Testis (tissue), 3 donors: ENCODE data around the gene DNAJC22. TPM values are rescaled to one million over a fixed set of nuclear protein-coding genes. Genes with fewer than 3 reads are reported as not detected.
A peak's percentile ranks its signal among the peaks of the same experiment; 100 is the strongest.

Experiments
- DNase-seq: peaks from one replicate; pipeline ENCODE4 v3.0.0-alpha.2; 2019
- H3K27ac ChIP-seq, 2 donors: fragments of 200-600 bp; sonication (generic); one replicate each; pipeline ENCODE4 v1.5.1; 2019
- H3K27me3 ChIP-seq: fragments of 200-600 bp; sonication (generic); one replicate; pipeline ENCODE4 v1.5.1; 2019
- H3K36me3 ChIP-seq: fragments of 200-600 bp; sonication (generic); one replicate; pipeline ENCODE4 v1.5.1; 2017; ENCODE audit warnings: low read depth; ENCODE audit errors: missing control alignments
- H3K4me1 ChIP-seq: fragments of 200-600 bp; sonication (generic); one replicate; pipeline ENCODE4 v1.5.1; 2019
- H3K4me3 ChIP-seq, 2 donors: fragments of 200-600 bp; sonication (generic); one replicate each; pipeline ENCODE4 v1.5.1; 2017 to 2019
- H3K9me3 ChIP-seq: fragments of 200-600 bp; sonication (generic); one replicate; pipeline ENCODE4 v1.5.1; 2017
- POLR2A ChIP-seq: fragments of 450-650 bp; IDR thresholded peaks from one replicate; pipeline ENCODE4 v1.6.1; 2017; ENCODE audit warnings: antibody characterized with exemption, mild to moderate bottlenecking, moderate library complexity
- WGBS, 2 donors: methylation state at CpG; one replicate each; pipeline ENCODE4 v1.1.5; 2018; 5-methylcytosine and 5-hydroxymethylcytosine counted together
- intact Hi-C: fragments of 100-400 bp; cut with DNase I; formaldehyde crosslinking; loops from one replicate; pipeline ENCODE4 v1.15.1; 2023; ENCODE audit warnings: low total_unique reads
- polyA plus RNA-seq: library from polyadenylated mRNA; stranded (reverse); fragments of 350-450 nt; fragmentation: Illumina TruSeq; extraction: RNeasy Lipid Tissue Mini Kit (QIAGEN cat#74804); gene quantifications from one replicate; pipeline ENCODE4 v1.2.3, GENCODE V29; 2014; ENCODE audit warnings: low read depth, low replicate concordance; ENCODE audit not compliant: insufficient read depth
- total RNA-seq, 2 donors: library from RNA; depleted of rRNA; stranded (reverse); fragments of >200 nt; gene quantifications; one replicate each; pipeline ENCODE4 v1.2.3, GENCODE V29; 2016
- TF ChIP-seq, protein P1 (sequence below), 3 experiments: fragments of 450-650 bp in 2 of 3; fragments of 200-600 bp in 1 of 3; sonication (generic) in 1 of 3; IDR thresholded peaks; one replicate each; pipeline ENCODE4 v1.5.1; 2016 to 2019; ENCODE audit warnings: antibody characterized with exemption in 3 of 3, mild to moderate bottlenecking in 2 of 3, moderate library complexity in 1 of 3

Gene DNAJC22
- total and polyA plus RNA-seq, 3 donors from 2014 or later = 0.87 to 3.5 (median 1.1) TPM

DNA sequence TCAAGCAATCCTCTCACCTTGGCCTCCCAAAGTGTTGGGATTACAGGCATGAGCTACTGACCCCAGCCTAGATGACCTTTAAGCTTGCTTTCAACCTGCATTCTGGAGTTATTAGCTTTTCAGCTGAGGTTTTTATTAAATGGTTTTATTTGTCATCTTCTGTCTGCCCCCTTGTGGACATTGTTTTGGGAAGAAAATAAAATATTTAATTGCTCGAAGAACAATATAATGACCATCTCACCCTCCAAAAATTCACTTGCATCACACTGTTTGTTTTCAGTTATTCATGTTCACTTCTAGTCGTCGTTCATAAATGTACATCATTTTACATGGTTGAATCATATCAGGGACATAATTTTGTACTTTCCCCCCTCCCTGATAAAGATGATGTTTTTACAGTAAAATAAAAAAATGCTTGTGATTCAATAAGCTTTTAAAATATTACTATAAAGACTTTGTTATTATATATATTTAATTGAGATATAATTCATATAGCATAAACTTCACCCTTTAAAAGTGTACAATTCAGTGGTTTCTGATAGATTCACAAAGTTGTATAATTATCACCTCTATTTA is 10.5 kb downstream of the DNAJC22 start:
- Histone ChIP-seq H3K9me3 (no peaks in the 10 kb centered on the region), H3K27me3 (no peaks in the 10 kb centered on the region), H3K27ac (no peak overlapping the region), H3K4me3 (no peak overlapping the region), H3K4me1 (peaks cover 4% of the 10 kb centered on the region), H3K36me3 (no peaks in the 10 kb centered on the region)
- DNase-seq = peak; percentile 8
- intact Hi-C loops = no loop called here
- TF ChIP-seq POLR2A = no peak
- TF ChIP-seq, protein P1, sequence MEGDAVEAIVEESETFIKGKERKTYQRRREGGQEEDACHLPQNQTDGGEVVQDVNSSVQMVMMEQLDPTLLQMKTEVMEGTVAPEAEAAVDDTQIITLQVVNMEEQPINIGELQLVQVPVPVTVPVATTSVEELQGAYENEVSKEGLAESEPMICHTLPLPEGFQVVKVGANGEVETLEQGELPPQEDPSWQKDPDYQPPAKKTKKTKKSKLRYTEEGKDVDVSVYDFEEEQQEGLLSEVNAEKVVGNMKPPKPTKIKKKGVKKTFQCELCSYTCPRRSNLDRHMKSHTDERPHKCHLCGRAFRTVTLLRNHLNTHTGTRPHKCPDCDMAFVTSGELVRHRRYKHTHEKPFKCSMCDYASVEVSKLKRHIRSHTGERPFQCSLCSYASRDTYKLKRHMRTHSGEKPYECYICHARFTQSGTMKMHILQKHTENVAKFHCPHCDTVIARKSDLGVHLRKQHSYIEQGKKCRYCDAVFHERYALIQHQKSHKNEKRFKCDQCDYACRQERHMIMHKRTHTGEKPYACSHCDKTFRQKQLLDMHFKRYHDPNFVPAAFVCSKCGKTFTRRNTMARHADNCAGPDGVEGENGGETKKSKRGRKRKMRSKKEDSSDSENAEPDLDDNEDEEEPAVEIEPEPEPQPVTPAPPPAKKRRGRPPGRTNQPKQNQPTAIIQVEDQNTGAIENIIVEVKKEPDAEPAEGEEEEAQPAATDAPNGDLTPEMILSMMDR (IDR thresholded peaks at IDR 0.05) = peak; percentile 28 to 77 (median 41)
- 20 to 32% methylated on average over 3 of the region's 3 CpGs for WGBS, 2 donors

DNA sequence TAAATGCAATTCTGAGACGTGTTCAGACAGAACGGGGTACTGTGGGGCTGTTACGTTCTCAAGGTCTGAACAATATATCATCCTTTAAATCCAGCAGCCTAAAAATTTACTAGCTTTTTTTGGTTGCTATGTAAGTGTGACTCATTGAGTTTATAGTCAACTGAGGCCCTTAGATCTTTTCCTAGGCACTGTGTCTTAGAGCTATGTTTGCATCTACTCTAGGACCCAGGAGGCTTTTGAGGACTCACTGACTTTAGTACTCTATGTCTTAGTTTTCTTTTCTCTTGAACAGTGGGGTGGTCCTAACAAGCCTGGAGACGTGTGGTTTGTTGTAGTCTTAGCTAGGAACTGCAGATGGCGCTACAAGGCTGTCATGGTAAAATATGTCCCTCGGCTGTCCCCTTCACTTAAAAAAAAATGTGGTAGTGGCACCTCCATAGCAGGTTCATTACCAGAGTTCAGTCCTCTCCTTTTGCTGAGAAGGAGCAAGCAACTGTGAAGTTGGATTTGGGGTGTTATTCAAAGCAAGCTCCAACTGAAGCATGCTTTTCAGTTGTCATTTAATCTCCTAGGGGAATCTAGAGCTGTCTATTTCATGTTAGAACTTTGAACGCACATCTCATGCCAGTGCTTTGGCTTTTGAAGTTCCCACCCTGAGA is 11.9 kb downstream of the DNAJC22 start:
- TF ChIP-seq POLR2A = no peak
- TF ChIP-seq, protein P1 (IDR thresholded peaks at IDR 0.05) = peak; percentile 38 to 72 (median 58)
- Histone ChIP-seq H3K36me3 (no peaks in the 10 kb centered on the region), H3K27me3 (no peaks in the 10 kb centered on the region), H3K27ac (no peak overlapping the region), H3K4me1 (peaks cover 4% of the 10 kb centered on the region), H3K4me3 (no peak overlapping the region), H3K9me3 (no peaks in the 10 kb centered on the region)
- DNase-seq = peak; percentile 68
- intact Hi-C loops = no loop called here
- WGBS, 2 donors = 21 to 25% methylated on average over 7 of the region's 7 CpGs

DNA sequence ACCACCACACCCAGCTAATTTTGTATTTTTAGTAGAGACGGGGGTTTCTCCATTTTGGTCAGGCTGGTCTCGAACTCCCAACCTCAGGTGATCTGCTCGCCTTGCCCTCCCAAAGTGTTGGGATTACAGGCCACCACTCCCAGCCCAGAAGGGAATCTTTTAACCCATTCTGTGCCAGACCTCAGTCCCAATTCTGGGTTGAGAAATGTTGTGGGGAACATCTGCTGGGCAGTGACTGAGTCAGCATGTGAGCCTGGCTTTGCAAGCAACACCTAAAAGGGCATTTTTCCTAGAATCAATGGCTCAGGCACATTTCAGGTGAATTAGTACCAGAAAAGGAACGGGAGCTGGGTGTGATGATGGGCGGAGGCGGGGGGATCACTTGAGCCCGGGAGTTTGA is 13.0 kb downstream of the DNAJC22 start:
- no peak for DNase-seq
- intact Hi-C loops = no loop called here
- WGBS, 2 donors = 71 to 82% methylated on average over 7 of the region's 7 CpGs

DNA sequence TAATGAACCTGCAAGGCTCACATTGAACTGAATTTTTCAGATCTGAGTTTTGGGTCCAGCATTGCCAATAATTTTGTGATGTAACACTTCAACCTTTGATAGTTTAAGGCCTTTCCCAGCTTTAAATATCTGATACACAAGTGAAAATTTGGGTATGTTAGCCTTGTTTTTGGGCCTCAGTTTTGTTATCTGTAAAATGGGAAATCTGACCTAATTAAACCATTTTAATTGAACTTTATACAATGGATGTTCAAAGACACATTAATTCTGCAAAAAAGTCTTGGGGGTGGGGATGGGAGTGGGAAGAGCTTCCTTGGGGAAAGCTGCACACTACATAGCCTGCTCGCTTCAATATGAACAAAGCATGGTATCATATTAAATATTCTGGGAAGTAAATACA is 15.4 kb downstream of the DNAJC22 start:
- H3K9me3 ChIP-seq = no peaks in the 10 kb centered on the region
- no peak for DNase-seq
- H3K36me3 ChIP-seq = no peaks in the 10 kb centered on the region
- TF ChIP-seq POLR2A = no peak
- TF ChIP-seq, protein P1 (IDR thresholded peaks at IDR 0.05) = no peak
- no peaks in the 10 kb centered on the region for H3K27me3 ChIP-seq
- WGBS, 2 donors = 95 to 96% methylated on average over 1 of the region's 1 CpG
- no peak overlapping the region for H3K4me3 ChIP-seq
- intact Hi-C loops = no loop called here
- peaks cover 7% of the 10 kb centered on the region for H3K4me1 ChIP-seq
- H3K27ac ChIP-seq = no peak overlapping the region

More for the DNA sequence above, 13.0 kb downstream of the DNAJC22 start:
- no peak overlapping the region for H3K4me3 ChIP-seq
- no peaks in the 10 kb centered on the region for H3K9me3 ChIP-seq
- H3K36me3 ChIP-seq = no peaks in the 10 kb centered on the region
- H3K4me1 ChIP-seq = peaks cover 7% of the 10 kb centered on the region
- TF ChIP-seq, protein P1 (IDR thresholded peaks at IDR 0.05) = no peak
- TF ChIP-seq POLR2A = no peak
- no peaks in the 10 kb centered on the region for H3K27me3 ChIP-seq
- no peak overlapping the region for H3K27ac ChIP-seq

DNA sequence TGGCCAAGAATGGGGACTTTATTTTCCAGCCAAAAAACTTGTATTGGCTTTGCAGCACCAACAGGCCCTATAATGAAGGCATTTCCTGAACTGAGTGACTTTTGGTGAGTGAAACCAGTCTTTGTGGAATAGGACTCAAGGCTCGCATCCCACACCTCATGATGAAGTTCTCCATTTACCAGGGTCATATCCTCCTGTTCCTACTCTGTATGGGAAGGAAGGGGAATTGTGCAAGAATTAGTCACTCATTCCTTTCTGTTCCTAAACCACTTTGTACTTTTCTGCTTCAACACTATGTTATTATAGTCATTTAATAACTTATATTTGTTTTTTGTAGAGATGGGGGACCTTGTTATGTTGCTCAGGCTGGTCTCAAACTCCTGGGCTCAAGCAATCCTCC is 18.3 kb downstream of the DNAJC22 start:
- Histone ChIP-seq H3K36me3 (no peaks in the 10 kb centered on the region), H3K27me3 (no peaks in the 10 kb centered on the region), H3K4me1 (peaks cover 18% of the 10 kb centered on the region), H3K9me3 (no peaks in the 10 kb centered on the region), H3K27ac (no peak overlapping the region), H3K4me3 (no peak overlapping the region)
- DNase-seq = no peak
- 72 to 82% methylated on average over 1 of the region's 1 CpG for WGBS, 2 donors
- intact Hi-C loops = no loop called here
- no peak for TF ChIP-seq POLR2A
- TF ChIP-seq, protein P1 (IDR thresholded peaks at IDR 0.05) = no peak
